LNCaP clone FGC (cell line): Measurements from ENCODE around the gene ANGEL1.

Experiments used
- DNase-seq: peaks from one replicate; pipeline ENCODE4 v3.0.0-alpha.2; 2011; ENCODE audit warnings: low read depth
- H3K4me3 ChIP-seq: 2 replicates; pipeline ENCODE4 v1.5.1; 2011; ENCODE audit warnings: mild to moderate bottlenecking, low read depth, low read length, control low read depth
- TF ChIP-seq, protein P1 (sequence below): IDR thresholded peaks from 2 replicates; pipeline ENCODE4 v1.5.1; 2012; ENCODE audit warnings: mild to moderate bottlenecking; ENCODE audit not compliant: control insufficient read depth, insufficient read depth; ENCODE audit errors: extremely low read depth

The ANGEL1 gene

DNA sequence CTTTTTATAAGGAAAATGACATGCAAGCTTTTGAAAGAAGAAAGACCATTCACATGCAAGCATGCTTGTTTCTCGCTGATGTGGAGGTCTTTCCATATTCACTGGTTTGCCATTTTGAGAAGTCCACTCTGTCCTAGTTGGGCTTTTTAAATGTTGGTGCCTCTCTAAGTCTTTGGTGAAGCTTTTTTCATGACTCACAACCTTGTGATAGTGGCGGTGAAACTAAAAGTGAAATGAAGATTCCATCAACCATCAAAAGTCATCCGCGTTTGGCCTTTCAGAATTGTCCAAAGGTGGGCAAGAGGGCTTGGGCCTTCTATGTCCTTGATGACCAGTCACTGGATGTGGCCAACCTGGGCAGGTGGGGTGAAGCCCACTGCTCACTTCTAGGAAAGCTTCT is 17.9 kb upstream of the ANGEL1 start:
- TF ChIP-seq, protein P1, sequence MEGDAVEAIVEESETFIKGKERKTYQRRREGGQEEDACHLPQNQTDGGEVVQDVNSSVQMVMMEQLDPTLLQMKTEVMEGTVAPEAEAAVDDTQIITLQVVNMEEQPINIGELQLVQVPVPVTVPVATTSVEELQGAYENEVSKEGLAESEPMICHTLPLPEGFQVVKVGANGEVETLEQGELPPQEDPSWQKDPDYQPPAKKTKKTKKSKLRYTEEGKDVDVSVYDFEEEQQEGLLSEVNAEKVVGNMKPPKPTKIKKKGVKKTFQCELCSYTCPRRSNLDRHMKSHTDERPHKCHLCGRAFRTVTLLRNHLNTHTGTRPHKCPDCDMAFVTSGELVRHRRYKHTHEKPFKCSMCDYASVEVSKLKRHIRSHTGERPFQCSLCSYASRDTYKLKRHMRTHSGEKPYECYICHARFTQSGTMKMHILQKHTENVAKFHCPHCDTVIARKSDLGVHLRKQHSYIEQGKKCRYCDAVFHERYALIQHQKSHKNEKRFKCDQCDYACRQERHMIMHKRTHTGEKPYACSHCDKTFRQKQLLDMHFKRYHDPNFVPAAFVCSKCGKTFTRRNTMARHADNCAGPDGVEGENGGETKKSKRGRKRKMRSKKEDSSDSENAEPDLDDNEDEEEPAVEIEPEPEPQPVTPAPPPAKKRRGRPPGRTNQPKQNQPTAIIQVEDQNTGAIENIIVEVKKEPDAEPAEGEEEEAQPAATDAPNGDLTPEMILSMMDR = no peak
- no peak for DNase-seq
- H3K4me3 ChIP-seq = no peak overlapping the region

DNA sequence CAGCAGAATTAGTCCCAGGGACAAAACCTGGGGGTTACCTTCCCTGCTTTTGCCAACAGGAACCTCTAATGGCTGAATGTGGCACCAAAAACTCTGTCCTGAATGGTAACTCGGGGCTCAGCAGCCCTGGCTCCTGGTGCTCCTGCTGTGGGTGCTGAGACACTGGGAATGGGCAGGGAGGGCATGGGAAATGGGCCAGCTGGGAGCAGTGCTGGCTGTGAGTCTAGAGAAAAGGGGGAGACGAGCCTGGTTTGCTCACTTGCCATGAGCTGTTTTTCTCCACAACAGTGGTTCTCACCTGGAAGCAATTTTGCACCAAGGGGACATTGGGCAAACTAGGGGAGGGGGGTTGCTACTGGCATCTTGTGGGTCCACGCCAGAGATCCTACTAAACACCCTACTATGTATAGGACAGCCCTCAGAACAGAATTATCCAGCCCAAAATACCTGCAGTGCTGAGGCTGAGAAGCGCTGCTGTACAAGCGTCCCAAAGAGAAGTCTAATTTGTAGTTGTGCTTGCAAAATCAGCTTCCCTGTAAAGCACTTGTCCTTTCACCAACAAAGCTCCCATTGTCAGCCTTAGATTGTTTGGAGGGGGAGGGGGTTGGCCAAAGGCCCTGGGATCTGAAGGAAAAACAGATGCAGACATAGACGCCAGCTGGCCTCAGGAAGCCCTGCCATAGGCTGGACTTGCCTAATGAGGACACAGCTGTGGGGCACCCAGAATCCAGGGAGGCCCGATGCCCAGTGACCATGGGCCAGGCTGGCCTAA is 17.2 kb upstream of the ANGEL1 start:
- DNase-seq = no peak
- TF ChIP-seq, protein P1 = no peak

DNA sequence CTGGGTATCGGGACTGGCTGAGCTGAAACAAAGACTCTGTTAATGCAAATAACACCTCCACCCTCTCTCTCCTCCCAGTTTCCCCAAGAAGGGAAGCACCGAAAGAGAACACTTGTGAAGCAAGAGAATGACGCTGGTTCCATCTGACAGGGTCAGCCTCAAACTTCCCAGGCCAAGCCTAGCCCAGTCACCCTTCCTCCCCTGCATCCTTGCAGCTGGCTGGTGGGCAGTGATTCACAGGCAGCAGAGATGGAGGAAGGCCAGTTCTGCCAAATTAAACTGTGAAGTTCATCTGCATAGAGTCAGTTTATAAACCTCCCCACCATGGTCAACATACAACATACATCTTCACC is 16.3 kb upstream of the ANGEL1 start:
- no peak overlapping the region for H3K4me3 ChIP-seq
- DNase-seq = no peak
- TF ChIP-seq, protein P1 = no peak

More for the DNA sequence above, 17.2 kb upstream of the ANGEL1 start:
- H3K4me3 ChIP-seq = no peak overlapping the region

DNA sequence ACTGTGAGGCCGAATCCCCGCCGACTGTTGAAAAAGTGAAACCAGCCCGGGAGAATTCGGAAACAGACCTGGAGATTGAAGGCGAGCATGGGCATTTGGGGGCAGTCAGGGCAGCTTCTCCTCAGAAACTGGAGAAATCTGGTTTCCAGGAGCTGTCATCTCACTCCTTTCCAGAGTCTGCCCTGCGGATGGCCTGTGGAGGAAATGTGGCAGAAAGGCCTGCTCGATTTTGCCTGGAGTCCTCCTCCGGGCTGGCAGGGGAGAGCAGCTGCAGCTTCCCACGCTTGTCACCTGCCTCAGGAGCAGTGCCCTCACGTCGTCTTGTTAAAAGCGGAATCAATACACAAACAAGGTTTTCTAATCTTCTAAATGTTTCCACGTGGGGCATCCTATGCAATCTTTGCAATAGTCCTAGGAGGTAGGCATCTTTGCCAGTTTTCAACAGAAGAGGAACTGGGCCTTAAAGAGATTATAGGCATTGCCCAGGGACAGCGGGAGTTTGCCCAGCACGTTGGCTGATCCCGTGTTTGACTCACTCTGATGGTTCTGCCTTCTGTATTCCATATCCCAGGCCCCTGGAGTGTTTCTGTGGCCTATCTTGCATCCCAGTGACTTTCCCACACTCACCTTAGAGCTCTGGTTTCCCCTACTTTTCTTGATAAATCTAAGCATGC is 15.8 kb upstream of the ANGEL1 start:
- no peak overlapping the region for H3K4me3 ChIP-seq
- no peak for DNase-seq
- TF ChIP-seq, protein P1 = no peak

DNA sequence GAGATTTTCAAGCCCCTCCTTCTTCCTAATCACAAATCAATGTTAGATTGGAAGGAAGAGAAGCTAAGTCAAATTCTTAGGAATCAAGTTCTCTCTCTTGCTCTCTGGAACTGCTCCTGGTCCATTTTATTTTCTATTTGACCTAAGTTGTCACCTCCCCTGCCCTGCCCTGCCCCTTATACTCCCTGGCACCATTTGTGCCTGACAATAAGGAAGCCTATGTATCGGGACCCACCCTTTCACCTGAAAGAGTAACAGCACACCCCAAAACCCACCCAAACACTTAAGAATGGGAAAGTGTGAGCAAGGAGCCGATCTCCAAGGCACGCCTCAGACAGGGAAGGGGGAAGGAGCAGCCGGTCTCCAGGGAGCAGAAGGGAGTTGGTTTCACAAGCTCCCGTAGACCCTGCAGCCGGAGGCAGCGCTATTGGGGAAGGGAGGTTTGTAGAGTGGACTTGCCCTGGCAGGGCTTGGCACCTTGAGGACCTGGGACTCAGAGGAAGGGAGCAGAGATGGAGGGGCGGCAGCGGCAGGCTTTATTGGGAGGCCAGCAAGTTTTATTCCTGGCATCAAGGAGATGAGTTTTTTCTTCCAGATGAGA is 15.1 kb upstream of the ANGEL1 start:
- no peak for DNase-seq
- H3K4me3 ChIP-seq = no peak overlapping the region
- TF ChIP-seq, protein P1 = no peak

DNA sequence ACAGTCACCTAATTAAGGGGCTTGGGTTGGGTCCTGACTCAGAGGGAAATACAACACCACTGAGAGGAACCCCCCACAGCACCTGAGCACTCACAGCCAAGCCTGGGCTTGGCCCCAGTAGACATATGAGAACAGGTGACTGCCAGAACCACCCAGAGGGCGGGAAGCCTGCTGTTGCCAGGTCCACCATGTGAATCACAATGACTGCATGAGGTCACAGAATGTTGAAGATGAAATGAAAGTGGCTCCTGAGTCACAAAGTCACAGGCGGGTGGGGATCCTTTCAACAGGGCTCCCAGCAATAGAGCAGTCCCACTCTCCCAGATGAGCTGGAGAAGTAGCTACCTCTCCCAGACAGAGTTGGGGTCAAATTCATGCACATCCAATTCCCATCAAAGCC is 13.4 kb upstream of the ANGEL1 start, which contains the start of gene LRRC74A:
Gene LRRC74A, plus strand, starts transcription at position 287 of the 400 bp plus-strand sequence. CDS start 290 bp downstream, outside the sequence.
- no peak within 1 kb of the TSS for H3K4me3 ChIP-seq
- TF ChIP-seq, protein P1 = no peak
- no peak for DNase-seq
